Measurements from ENCODE around the gene LILRA6.

Gene LILRA6

DNA sequence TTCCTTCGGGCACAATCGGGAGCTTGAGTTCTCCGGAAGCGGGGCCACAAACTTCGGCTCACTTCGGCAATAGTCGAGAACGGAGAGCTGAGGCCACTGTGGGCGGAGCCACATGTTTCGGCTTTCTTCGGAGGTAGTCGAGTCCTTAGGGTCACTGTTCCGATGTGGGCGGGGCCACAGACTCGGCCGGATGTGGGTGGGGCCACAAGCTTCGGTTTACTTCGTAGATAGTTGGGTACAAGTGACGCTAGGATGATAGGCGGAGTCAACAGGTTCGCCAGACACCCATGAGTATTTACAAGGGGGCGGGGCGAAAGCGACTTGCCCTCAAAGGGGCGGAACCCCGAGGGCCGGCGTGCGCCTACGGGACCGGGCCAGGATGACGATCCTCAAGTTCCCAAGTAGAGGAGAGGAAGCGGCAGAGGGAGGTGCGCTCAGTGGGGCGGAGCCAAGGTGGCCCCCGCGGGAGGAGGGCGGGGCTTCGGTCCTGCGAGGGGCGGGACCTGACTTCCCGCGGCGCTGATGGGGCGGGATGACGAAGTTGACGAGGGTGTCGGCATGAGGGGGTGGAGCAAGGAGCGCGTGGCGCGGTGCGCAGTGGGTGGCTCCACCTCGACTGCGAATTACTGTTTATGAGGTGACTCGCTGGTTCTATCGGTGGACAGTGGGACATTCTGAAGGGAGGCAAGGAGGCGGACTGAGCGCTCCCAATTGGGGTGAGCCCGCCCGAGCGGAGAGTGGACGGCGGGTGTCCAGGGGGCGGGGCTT is 52.7 kb downstream of the LILRA6 start:
- H4K20me1 ChIP-seq (ENCODE audit: low read depth, low read length): no peaks in the 10 kb centered on the region
- H2AFZ ChIP-seq (ENCODE audit: low read depth, low read length, severe bottlenecking): peak overlapping the region; percentile 79
- H3K9me2 ChIP-seq (replicated peaks; ENCODE audit: insufficient read depth, low read length): no peaks in the 10 kb centered on the region
- H3K27me3 ChIP-seq (ENCODE audit: low read length): no peaks in the 10 kb centered on the region
- H3K27ac ChIP-seq (ENCODE audit: low read depth, low read length): peak overlapping the region; percentile 87
- no peaks in the 10 kb centered on the region for H3F3A ChIP-seq (ENCODE audit: insufficient read depth)
- peak overlapping the region; percentile 65 for H3K4me3 ChIP-seq (ENCODE audit: insufficient read depth, low read length, poor library complexity, severe bottlenecking)
- H3K79me2 ChIP-seq (ENCODE audit: insufficient read depth, low read length): peaks cover 22% of the 10 kb centered on the region
- peak overlapping the region; percentile 56 for H3K4me2 ChIP-seq (ENCODE audit: low read depth, low read length, poor library complexity, severe bottlenecking)
- TF ChIP-seq, protein P1, sequence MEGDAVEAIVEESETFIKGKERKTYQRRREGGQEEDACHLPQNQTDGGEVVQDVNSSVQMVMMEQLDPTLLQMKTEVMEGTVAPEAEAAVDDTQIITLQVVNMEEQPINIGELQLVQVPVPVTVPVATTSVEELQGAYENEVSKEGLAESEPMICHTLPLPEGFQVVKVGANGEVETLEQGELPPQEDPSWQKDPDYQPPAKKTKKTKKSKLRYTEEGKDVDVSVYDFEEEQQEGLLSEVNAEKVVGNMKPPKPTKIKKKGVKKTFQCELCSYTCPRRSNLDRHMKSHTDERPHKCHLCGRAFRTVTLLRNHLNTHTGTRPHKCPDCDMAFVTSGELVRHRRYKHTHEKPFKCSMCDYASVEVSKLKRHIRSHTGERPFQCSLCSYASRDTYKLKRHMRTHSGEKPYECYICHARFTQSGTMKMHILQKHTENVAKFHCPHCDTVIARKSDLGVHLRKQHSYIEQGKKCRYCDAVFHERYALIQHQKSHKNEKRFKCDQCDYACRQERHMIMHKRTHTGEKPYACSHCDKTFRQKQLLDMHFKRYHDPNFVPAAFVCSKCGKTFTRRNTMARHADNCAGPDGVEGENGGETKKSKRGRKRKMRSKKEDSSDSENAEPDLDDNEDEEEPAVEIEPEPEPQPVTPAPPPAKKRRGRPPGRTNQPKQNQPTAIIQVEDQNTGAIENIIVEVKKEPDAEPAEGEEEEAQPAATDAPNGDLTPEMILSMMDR (IDR thresholded peaks at IDR 0.05; ENCODE audit: insufficient read depth, low read length, poor library complexity, severe bottlenecking): no peak
- TF ChIP-seq EZH2phosphoT487 (conservative IDR thresholded peaks at IDR 0.05; ENCODE audit: low read length): no peak
- peaks cover 4% of the 10 kb centered on the region for H3K36me3 ChIP-seq (ENCODE audit: low read length)
- no peaks in the 10 kb centered on the region for H3K9me3 ChIP-seq (ENCODE audit: insufficient read depth, low read length)
- peak overlapping the region; percentile 94 for H3K9ac ChIP-seq (ENCODE audit: low read length)

DNA sequence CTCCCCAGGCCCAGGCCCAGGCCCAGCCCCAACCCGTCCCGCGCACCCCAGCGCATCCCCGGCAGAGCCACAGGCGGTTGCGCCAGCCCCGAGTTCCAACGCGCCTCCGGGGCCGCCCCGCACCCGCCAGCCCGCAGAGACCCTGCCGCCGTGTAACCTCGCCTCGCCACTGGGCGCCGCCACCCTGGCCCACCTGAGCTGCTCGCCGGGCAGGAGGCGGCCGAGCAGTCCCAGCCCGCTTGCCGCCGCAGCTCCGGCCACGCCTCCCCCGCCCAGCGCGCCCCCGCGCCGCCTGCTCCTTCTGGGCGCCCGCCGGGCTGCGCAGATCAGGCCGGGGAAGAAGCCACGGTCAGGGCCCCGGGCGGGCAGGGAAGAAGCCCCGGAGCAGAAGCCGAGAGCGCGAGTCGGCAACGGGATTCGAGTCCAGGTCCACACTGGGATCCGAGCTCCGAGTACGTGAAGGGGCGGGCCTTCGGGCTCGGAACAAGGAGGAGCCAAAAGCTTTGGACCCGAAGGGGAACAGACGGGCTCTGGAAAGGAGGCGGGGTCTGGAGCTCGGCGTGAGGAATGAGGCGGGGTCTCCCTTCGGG is 53.4 kb downstream of the LILRA6 start, which contains the start of gene MBOAT7:
Gene MBOAT7 (minus strand): TSS at position 436 of the 590 bp plus-strand sequence. CDS start 1,072 bp downstream, outside the sequence.
- peak within 1 kb of the TSS; percentile 87 for H3K4me3 ChIP-seq (ENCODE audit: insufficient read depth, low read length, poor library complexity, severe bottlenecking)
- no peaks in the 10 kb centered on the region for H3K9me3 ChIP-seq (ENCODE audit: insufficient read depth, low read length)
- peak within 1 kb of the TSS; percentile 87 for H3K27ac ChIP-seq (ENCODE audit: low read depth, low read length)
- no peaks in the 10 kb centered on the region for H3K9me2 ChIP-seq (replicated peaks; ENCODE audit: insufficient read depth, low read length)
- H3K9ac ChIP-seq (ENCODE audit: low read length): peak within 1 kb of the TSS; percentile 94
- H3K27me3 ChIP-seq (ENCODE audit: low read length): no peaks in the 10 kb centered on the region
- H3K79me2 ChIP-seq (ENCODE audit: insufficient read depth, low read length): peaks cover 22% of the 10 kb centered on the region
- no peaks in the 10 kb centered on the region for H4K20me1 ChIP-seq (ENCODE audit: low read depth, low read length)
- TF ChIP-seq EZH2phosphoT487 (conservative IDR thresholded peaks at IDR 0.05; ENCODE audit: low read length): no peak
- TF ChIP-seq, protein P1 (IDR thresholded peaks at IDR 0.05; ENCODE audit: insufficient read depth, low read length, poor library complexity, severe bottlenecking): peak; percentile 46
- no peaks in the 10 kb centered on the region for H3F3A ChIP-seq (ENCODE audit: insufficient read depth)
- H3K36me3 ChIP-seq (ENCODE audit: low read length): peaks cover 4% of the 10 kb centered on the region
- peak within 1 kb of the TSS; percentile 87 for H2AFZ ChIP-seq (ENCODE audit: low read depth, low read length, severe bottlenecking)
- H3K4me2 ChIP-seq (ENCODE audit: low read depth, low read length, poor library complexity, severe bottlenecking): peak within 1 kb of the TSS; percentile 92

- TF ChIP-seq EZH2phosphoT487 (conservative IDR thresholded peaks at IDR 0.05; ENCODE audit: low read length): no peak
- TF ChIP-seq, protein P1 (IDR thresholded peaks at IDR 0.05; ENCODE audit: insufficient read depth, low read length, poor library complexity, severe bottlenecking): no peak
- H3K79me2 ChIP-seq (ENCODE audit: insufficient read depth, low read length): peaks cover 22% of the 10 kb centered on the region
- no peaks in the 10 kb centered on the region for H3K9me2 ChIP-seq (replicated peaks; ENCODE audit: insufficient read depth, low read length)
- peak overlapping the region; percentile 92 for H3K4me2 ChIP-seq (ENCODE audit: low read depth, low read length, poor library complexity, severe bottlenecking)
- no peaks in the 10 kb centered on the region for H3F3A ChIP-seq (ENCODE audit: insufficient read depth)
- peak overlapping the region; percentile 87 for H3K4me3 ChIP-seq (ENCODE audit: insufficient read depth, low read length, poor library complexity, severe bottlenecking)
- peak overlapping the region; percentile 83 for H3K27ac ChIP-seq (ENCODE audit: low read depth, low read length)
- no peaks in the 10 kb centered on the region for H3K27me3 ChIP-seq (ENCODE audit: low read length)
- H4K20me1 ChIP-seq (ENCODE audit: low read depth, low read length): no peaks in the 10 kb centered on the region
- no peaks in the 10 kb centered on the region for H3K36me3 ChIP-seq (ENCODE audit: low read length)
- H2AFZ ChIP-seq (ENCODE audit: low read depth, low read length, severe bottlenecking): no peak overlapping the region
- H3K9me3 ChIP-seq (ENCODE audit: insufficient read depth, low read length): no peaks in the 10 kb centered on the region
- peak overlapping the region; percentile 94 for H3K9ac ChIP-seq (ENCODE audit: low read length)
These were observed 54.2 kb downstream of the LILRA6 start for GRCh38 chr19:54188215-54188871.
